ENCODE measurements around the gene SLC6A20.
"Not testable (repeated sequence)": the region's sequence is repeated elsewhere in the genome, so short reads cannot be mapped to it uniquely, and the experiment has no call there.

The SLC6A20 gene

DNA sequence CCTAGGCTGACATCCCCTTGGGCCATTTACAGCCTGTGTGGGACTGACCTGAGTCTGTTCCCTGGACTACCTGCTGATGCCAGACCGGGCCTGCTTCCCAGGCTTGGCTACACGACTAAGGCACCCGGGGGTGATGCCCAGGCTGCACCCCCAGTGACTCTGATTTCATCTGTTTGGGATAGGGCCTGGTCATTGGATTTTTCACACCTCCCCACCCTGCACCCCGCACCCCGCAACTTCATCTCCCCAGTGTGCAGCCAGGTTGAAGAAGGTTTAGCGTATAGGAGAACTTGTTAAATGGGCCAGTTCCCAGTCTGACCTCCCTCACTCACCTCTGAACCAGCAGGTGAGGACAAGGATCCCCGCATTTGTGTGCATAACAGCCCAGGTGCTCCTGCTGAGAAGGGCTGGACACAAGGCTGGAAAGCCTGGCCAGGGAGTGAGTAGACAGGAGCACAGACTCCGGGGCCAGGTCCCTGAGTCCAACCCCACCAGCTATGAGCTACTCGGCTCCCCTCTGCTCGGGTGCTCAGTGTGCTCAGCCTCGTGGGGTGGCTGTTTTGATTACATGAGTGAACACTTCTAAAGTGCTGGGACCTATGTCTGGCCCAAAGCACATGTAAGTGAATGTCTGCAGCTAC is 18.5 kb downstream of the SLC6A20 start:
- no peak for FAIRE-seq

DNA sequence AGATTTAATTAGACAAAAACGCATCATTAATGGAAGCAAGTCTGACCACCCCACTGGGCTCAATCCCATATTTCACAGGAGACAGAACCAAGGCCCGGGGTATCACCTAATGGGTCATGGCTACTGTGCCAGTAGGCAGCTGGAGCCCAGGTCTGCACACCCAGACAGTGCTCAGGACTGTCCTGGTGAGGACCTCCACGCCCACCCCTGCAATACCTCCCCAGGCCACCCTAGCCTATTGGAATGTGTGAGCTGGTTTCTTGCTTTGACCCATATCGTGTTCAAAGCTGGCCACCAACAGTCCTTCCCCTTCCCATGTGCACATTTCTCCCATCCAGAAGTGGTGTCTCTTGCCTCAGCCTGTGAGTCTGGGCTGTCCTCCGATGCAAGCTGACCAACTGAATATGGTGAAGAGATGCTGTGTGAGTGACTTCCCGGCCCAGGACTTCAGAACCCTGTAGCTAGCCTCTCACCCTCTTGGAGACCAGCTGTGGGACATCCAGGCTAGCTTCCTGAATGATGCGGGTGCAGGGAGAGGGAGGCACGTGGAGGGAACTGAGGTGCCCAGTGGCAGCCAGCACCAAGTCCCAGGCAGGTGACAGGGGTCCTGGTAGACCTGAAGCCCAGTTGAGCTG is 19.1 kb downstream of the SLC6A20 start:
- FAIRE-seq: no peak

DNA sequence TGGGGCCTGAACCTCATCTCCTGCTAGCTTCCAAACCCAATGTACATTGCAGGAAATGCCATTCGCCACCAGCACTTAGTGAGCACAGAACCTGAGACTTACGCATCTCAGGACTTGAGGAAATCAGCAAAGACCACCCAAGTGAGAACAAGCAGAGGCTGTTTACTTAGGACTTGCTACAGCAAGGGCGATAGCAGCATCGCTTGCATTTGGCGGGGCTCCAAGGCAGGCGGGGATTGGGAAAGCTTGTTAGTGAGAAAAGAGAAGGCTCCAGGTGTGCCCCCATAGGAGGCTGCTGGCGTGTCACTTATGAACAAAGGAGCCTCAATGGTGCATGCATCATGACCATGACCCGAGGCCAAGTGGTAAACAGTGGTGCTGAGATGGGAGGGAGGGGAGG is 19.7 kb downstream of the SLC6A20 start:
- FAIRE-seq: no peak

DNA sequence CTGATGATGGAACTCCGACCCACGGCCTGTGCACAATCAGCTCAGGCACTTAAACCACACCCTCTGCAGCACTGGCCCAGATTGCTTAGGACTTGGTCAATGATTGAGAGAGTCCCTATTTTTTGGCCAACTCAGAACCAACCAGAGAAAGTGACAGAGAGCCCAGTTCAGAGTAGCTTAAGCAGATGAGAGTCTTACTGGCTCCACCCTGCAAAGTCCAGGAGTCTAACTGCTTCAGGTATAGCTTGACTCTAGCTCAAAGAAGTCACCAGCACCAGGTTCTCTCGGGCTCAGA is 20.1 kb downstream of the SLC6A20 start:
- FAIRE-seq: no peak

DNA sequence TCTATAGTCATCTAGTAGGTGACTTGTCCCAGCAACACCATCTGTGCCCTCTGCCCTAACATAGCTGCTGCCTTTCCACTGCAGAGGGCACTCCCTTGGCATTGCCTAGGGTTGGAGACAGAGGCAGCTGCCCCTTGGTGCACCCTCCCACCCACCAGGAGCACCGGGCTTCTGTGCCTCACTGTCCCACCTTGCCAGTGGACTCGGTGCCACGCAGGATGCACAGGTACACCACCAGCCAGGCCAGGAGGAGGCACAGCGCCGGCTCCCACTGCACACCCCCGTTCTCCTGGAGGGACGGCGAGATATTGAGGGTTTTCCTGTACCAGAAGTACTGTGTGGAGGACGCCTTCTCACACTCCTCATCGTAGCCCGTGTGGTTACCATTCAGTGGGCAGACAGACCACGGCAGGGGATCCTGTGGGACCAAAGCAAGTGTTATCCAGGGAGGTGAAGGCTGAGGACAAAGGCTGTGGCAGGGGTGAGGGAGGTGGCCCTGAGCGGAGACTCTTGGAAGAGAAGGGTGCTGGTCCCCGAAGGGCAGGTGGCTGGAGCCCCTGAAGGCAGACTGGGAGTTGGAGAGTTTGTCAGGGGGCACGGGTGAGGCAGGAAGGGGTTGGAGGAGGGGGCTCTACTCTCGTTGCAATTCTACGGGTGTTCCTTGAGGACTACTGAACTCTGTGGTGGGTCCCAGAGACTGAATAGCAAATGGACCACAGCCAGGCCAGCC is 20.6 kb downstream of the SLC6A20 start:
- FAIRE-seq: no peak

DNA sequence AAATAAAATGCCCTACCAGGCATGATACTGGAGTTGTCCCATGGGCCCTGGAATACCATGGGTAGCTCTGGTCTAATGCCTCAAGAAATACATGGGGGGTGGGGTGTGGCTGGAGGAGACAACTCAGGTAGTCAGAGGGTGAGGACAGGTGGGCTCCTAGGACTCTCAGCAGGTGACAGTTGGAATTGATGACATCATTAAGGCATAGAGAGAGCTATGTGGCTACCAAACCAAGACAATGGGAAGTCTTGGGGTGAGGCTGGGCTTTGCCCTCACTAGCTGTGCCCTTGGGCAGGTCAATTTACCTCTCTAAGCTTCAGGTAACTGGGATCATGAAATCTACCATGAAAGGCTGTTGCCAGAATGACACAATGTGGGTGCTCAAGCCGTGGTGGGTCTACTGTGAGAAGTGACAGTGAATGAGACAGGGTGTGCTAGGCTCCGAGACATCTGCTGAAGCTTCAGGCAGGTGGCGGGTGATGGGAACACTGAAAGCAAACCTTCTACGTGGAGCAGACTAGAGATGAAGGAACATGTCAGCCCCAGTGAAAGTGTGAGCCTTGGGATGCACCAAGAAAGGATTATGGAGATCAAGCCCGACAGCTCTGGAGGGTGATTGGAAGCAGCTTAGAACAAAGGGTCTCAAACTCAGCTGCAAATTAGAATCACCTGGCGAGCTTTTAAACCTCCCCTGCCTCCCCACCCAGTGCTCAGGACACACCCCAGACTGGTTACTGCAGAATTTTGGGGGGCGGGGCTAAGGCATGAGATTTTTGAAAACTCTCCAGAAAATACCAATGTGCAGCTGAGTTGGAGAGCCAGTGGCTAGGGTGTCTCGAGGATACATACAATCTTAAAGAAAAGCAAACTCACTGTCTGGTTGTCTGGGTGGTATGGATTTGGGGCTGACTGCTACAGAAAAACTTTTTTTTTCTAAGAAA is 21.5 kb downstream of the SLC6A20 start:
- FAIRE-seq: no peak

DNA sequence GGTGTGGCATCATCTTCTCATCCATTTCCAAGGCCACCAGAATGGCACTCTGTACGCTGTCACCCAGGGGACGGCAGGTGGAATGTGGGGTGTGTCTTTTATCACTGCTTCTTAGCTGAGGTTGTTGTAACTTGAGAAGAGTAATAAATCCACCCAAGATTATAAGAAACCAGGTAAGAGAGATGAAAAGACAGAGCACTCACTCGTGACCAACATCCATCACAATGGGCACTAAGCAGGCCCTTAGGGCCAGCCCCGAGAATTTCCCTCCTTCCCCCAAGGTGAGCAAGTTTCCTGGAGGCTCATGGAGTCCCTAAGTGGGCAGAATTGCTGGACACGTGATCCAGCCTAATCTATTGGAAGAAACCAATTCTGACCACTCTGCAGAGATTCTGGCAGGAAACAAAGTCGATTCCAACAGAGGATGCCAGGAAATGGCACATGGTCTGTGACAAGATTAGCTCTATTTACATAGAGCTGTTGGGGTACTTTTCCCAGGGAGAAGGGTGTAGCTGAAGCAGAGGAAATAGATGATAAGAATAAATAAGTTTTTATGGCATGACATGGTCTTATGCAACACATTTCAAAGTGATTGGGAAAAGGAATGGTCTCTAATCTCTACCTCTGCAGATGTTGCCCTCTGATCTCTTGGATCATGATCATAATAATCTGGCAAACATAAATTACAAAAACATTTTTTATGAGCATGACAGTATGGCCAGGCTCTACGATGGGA is 22.5 kb downstream of the SLC6A20 start:
- no peak for FAIRE-seq

DNA sequence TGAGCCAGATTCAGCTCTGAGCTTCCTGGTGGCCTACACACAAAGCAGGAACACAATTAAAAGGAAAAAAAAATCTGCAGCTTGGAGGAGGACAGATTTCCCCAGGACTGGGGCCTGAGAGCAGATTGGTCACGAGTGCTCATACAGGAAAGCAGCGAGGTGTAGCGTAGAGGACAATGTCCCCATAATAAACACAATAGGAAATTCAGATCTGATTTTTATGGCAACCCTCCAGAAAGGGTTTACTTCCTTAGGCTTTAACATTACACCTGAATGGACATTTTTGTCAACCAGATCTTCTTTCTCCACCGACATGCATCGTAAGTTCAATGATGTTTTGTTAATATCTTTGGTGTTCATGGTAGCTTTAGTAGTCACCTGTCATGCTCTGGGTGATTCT is 23.3 kb downstream of the SLC6A20 start:
- FAIRE-seq: no peak

DNA sequence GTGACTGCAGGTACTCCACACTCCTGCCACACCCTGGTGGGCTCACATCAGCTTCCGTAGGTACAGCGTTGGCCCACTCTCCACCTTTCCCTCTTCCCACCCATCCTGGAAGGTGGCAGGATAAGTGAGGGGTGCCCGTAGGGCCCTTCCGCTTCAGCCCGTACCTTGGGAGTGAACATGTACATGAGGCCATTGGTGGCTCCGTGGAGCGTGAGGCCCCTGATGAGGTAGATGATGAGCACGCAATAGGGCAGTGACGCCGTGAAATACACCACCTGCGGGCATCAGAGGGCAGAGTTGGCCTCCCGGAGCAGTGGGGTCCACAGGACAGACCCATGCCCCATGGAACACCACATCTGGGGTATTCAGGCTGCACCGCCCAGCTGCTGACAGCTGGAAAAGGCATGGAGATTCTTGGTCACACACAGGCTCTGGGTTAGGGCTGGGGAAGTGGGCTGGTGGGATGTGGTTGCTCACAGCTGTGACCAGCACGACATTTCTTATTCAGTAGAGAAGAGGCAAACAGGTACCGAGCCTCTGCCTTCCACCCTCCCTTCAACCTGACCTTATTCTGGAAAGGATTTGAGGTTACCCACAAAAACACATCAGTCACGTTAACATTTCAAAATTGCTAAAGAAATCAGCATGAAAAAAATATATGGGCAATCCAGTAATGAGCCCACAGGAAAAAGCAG is 23.8 kb downstream of the SLC6A20 start:
- no peak for FAIRE-seq

DNA sequence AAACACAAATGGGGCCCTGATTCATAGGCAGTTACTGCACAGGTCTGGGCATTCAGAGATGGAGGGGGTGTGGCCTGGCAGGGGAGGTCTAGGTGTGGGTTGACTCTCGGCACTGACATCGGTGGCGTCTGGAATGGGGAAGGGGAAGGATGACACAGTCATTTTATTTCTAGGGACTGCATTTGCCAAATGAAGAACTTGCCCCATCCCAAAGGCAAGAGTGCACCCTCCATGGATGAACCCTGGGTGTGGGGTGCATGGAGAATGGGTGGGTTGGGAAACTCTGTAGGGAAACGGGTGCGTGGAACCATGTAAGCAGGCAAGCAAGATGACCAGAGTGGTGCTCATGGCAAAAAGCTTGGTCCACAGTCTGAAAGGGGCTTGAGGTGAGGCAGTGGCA is 24.5 kb downstream of the SLC6A20 start:
- no peak for FAIRE-seq

DNA sequence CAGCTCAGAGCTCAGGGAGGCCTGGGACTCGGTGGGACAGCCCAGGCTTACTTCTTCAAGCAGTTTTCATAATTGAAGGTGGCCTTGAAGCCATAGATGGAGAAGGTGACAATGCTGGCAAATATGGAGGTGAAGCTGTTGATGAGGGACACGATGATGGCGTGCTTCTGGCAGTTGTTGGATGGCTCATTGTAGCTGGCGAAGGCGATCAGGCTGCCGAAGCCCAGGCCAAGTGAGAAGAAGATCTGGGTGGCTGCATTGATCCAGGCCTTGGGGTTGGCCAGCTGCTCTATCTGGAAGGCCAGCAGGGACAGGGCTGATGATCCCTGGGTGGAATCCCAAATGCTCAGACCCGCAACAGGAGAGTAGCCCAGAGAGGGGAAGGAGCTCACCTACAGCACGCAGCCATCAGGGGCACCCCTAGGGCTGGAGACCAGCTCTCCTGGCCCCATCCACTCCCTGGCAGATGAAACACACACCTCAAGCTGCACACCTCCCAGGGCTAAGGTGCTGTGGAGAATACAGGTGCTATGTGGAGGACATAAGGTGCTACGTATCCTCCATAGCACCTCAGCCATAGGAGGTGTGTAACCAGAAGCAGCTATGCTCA is 25.1 kb downstream of the SLC6A20 start:
- no peak for FAIRE-seq

DNA sequence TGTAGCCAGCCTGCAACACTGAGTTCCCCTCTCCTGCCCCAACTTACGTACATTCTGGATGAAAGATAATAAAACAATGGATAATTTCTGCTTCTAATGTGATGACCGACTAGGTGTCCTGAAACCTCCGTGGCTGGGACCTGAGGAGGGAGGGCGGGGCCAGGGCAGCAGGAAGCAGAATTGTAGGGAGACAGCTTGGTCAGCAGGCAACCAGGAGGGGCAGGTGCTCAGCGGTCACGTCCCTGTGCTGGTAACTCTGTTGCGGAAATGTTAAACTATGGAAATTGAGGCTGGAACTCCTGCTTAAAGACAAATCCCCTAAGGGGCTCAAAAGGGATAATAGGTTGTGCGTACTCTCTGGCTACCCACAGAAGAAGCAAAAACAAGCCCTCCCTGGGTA is 30.4 kb downstream of the SLC6A20 start:
- no peak for FAIRE-seq

DNA sequence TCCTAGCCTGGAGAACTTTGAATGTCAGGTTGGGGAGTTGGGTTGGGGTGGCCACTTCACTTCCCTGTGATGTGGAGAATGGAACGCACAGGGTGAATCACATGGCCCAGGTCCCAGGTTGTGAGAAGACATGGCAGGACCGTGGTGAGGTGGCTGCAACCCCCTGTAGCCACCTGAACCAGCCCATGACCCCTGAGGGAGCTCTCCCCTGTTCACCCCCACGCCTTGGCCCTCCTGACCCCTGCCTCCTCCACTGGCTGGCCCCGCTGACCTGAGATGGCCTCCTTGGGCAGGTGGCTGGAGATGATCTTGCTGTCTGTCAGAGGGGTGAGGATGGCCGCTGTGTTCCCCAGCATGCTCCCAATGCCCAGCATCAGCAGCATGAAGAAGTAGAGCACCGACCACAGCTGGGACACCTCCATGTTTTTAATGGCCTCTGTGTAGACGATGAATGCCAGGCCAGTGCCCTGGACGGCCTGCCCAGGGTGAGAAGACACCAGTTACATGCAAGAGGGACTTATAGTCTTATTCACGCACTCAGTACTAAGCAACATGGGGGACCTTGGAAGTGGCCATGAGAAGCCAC is 31.0 kb downstream of the SLC6A20 start:
- FAIRE-seq: no peak

DNA sequence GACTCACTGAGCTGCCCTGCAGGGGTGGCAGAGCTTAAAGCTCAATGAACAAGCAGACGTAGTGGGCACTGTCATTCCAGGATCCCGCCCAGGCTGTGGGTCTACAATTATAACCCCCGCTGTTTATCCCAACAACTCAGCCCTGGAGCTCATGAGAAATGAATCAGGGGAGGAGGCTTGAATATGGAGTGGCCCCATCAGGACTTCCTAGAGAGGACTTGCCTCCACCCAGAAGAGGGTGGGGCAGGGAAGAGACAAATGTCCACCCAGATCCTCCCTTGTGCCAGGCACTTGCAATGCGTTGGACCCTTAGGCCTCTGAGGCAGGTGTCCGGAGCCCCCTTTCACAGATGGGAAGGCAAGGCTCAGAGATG is 33.0 kb downstream of the SLC6A20 start:
- no peak for FAIRE-seq

DNA sequence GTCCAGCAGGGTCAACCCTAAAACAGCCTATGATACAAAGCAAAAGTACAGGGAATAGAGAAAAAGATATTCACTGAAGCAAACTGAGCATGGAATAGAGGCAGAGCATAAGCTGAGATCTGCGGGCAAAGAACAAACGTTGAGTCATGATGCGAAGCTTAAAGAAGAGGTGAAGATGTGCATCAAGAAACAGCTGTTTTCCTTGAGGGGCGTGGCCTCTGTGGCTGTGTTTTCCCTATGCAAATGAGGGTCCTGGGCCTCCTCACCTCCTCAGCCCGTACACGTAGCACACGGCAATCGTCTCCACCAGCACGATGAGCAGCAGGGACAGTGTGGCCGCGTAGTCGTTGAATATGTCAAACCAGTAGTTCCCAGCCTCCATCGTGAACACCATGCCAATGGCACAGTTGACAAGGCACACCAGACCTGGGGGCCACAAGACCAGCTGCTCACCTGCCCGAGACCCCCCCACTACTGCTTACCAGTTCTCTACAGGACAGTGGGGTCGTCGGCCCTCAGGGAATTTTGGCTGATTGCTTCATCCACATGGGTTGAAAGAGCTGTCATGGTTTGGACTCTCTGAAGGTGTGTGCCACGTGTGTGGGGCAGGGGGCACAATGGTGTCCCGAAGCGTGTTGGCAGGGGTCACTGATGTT is 33.6 kb downstream of the SLC6A20 start:
- no peak for FAIRE-seq

DNA sequence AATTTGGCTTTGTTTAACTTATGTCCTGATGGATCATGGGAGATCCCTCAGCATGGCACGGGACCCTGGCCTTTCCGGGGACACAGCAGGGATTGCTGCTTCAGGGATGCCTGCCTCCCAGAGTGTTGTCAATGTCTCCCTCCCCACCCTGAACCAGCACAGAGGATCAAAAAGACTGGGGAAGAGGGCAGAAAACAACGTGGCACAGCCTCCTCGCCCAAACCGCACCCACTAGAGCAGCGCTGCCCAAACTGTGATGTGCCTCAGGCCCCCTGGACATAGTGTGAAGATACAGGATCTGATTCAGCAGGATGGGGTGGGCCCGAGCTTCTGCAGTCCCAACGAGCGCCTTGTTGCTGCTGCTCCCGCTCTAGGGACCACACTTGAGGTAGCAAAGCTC is 34.5 kb downstream of the SLC6A20 start:
- FAIRE-seq: no peak

DNA sequence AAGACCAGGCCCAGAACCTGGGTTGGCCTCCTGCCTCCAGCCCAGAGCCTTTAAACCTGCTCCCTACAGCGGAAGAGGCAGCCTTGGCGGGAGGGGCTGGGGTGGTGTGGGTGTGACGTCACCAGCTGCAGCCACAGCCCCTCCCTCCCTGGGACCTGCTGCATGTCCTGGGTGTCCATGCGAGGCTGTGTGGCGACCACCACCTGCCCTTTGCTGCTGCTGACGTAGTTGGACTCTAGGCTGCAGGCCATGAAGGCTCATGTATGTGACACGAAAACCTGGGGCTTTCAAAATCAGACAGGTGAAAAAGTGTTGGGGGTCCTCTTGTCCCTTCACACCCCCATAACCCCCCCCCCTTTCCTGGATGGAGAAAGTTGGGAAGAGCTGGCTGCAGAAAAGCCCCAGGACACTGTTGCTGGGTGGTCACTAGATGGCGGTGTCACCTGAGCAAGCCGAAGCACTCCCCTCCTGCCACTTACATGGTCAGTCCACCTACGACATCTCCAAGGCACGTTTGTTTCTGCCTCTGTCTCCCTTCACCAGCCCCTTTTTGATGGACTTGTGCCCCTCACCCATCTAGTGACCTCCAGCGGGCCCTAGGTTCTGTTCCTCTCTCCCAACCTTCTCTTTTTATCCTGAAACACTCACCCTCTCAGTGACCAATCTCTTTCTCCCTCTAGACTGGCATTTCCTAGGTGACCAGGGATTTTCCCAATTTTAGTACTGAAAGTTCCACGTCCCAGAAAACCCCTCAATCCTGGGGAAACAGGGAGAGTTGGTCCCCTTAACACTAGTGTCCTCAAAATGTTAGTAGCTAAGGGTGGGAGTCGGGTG is 35.2 kb downstream of the SLC6A20 start:
- no peak for FAIRE-seq

DNA sequence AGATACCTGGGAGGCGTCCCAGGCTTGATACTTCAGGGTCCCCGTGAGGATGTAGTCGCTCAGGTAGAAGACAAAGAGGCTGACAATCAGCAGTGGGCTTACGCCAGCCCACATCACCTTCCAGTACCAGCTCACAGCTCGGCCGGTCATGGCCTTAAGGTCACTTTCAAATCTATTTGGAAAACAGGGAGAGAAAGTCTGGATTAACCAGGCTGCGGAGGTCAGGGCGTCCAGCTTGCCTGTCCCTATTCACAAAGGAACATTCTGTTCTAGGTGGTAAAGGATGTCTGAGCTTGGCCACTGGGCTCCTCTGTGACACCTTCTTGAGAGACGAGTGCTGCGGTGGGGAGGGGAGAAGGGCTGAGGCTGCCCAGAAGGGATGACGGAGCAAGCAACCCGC is 36.5 kb downstream of the SLC6A20 start:
- no peak for FAIRE-seq

DNA sequence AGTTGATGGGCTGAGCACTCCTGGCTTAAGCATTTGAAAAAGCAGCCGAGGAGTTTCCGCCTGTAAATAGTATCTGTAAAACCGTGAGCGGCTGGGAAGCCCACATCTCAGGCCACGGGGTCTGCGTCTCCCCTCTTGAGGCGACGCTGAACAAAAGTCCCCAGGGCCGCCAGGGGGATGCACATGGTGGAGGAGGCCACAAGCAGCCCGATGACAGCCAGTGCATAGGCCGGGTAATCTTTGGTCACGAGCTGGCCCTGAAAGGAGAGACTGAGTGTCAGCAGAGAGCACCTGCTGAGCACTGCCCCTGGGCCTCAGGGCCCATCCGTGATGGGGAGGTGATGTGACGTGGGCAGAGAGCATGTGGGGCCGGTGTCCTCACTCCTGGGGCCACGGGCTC is 37.5 kb downstream of the SLC6A20 start:
- FAIRE-seq: no peak

DNA sequence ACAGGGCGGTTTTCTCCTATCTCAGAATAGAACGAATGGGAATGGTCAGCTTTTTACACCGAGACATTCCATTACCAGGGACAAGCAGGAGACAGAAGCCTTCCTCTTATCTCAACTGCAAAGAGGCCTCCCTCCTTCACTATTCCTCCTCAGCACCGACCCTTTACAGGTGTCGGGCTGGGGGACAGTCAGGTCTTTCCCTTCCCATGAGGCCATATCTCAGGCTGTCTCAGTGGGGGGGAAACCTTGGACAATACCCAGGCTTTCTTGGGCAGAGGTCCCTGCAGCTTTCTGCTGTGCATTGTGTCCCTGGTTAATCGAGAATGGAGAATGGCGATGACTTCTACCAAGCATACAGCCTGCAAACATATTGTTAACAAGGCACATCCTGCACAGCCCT is 39.2 kb downstream of the SLC6A20 start:
- FAIRE-seq: not testable (repeated sequence)

Data from islet of Langerhans (tissue), 1 donor.